GM23248 (cell line): ENCODE data around the gene GRN. TPM values are rescaled to one million over a fixed set of nuclear protein-coding genes. Genes with fewer than 3 reads are reported as not detected.

Experiments used
- DNase-seq: peaks from one replicate; pipeline ENCODE4 v3.0.0-alpha.2; 2015
- H2AFZ ChIP-seq: fragments of 200-600 bp; sonication (generic); 2 replicates; pipeline ENCODE4 v1.6.1; 2016; ENCODE audit warnings: antibody characterized with exemption
- H3F3A ChIP-seq: fragments of 200-600 bp; sonication (generic); 2 replicates; pipeline ENCODE4 v1.6.1; 2016; ENCODE audit warnings: mild to moderate bottlenecking, antibody characterized with exemption, mixed run types; ENCODE audit not compliant: insufficient read depth
- H3K27ac ChIP-seq: fragments of 200-600 bp; sonication (generic); 2 replicates; pipeline ENCODE4 v1.5.1; 2016; ENCODE audit warnings: mild to moderate bottlenecking
- H3K27me3 ChIP-seq: fragments of 200-600 bp; sonication (generic); replicated peaks from 2 replicates; pipeline ENCODE4 v1.6.1; 2016; ENCODE audit warnings: mild to moderate bottlenecking; ENCODE audit not compliant: insufficient read depth
- H3K36me3 ChIP-seq: fragments of 200-600 bp; sonication (generic); 2 replicates; pipeline ENCODE4 v1.6.1; 2016; ENCODE audit warnings: low read depth, mild to moderate bottlenecking
- H3K4me1 ChIP-seq: fragments of 200-600 bp; sonication (generic); 2 replicates; pipeline ENCODE4 v1.6.1; 2016; ENCODE audit warnings: mild to moderate bottlenecking; ENCODE audit not compliant: insufficient read depth
- H3K4me2 ChIP-seq: fragments of 200-600 bp; sonication (generic); one replicate; pipeline ENCODE4 v1.6.1; 2016; ENCODE audit warnings: mild to moderate bottlenecking; ENCODE audit not compliant: unreplicated experiment
- H3K4me3 ChIP-seq: fragments of 200-600 bp; sonication (generic); 2 replicates; pipeline ENCODE4 v1.5.1; 2016; ENCODE audit warnings: mild to moderate bottlenecking
- H3K79me2 ChIP-seq: fragments of 200-600 bp; sonication (generic); 2 replicates; pipeline ENCODE4 v1.6.1; 2016; ENCODE audit warnings: mild to moderate bottlenecking; ENCODE audit not compliant: insufficient read depth
- H3K9ac ChIP-seq: fragments of 200-600 bp; sonication (generic); 2 replicates; pipeline ENCODE4 v1.6.1; 2016; ENCODE audit warnings: mild to moderate bottlenecking
- H3K9me2 ChIP-seq: fragments of 200-600 bp; sonication (generic); 2 replicates; pipeline ENCODE4 v1.6.1; 2016; ENCODE audit warnings: mixed run types, mild to moderate bottlenecking, moderate library complexity; ENCODE audit not compliant: insufficient read depth
- H3K9me3 ChIP-seq: fragments of 200-600 bp; sonication (generic); one replicate; pipeline ENCODE4 v1.6.1; 2017; ENCODE audit warnings: low read depth
- H4K20me1 ChIP-seq: fragments of 200-600 bp; sonication (generic); 2 replicates; pipeline ENCODE4 v1.6.0; 2016; ENCODE audit not compliant: insufficient read depth
- EZH2 ChIP-seq: fragments of 200-600 bp; sonication (generic); IDR thresholded peaks from 2 replicates; pipeline ENCODE4 v1.6.1; 2018; ENCODE audit warnings: antibody characterized with exemption, mild to moderate bottlenecking; ENCODE audit not compliant: insufficient read depth, poor library complexity, severe bottlenecking
- EZH2phosphoT487 ChIP-seq: fragments of 200-600 bp; sonication (generic); IDR thresholded peaks from 2 replicates; pipeline ENCODE4 v1.6.1; 2018; ENCODE audit warnings: antibody characterized with exemption, moderate library complexity, mild to moderate bottlenecking, low read depth; ENCODE audit not compliant: insufficient read depth
- WGBS, 2 experiments: methylation state at CpG; one replicate each; pipeline ENCODE4 v1.1.6; 2015 to 2017; ENCODE audit warnings: low lambda C conversion rate in 2 of 2, low coverage in 1 of 2; ENCODE audit errors: missing lambda C conversion rate in 2 of 2; 5-methylcytosine and 5-hydroxymethylcytosine counted together
- in situ Hi-C: fragments of 300-500 bp; cut with MboI; formaldehyde crosslinking; loops from 2 replicates; pipeline ENCODE4 v1.15.0; 2020
- polyA plus RNA-seq: library from polyadenylated mRNA; unstranded; fragments of >200 nt; fragmentation: Nextera tagmentation; extraction: Ambion mirVana; gene quantifications from 2 replicates; pipeline ENCODE4 v1.2.1, GENCODE V29; 2016
- total RNA-seq: library from RNA; depleted of rRNA; stranded (reverse); fragments of >200 nt; shearing (Covaris generic); gene quantifications from 2 replicates; pipeline ENCODE4 v1.2.3, GENCODE V29; 2014

The GRN gene
- total and polyA plus RNA-seq, 2 experiments from 2014 or later = 410 to 440 TPM

DNA sequence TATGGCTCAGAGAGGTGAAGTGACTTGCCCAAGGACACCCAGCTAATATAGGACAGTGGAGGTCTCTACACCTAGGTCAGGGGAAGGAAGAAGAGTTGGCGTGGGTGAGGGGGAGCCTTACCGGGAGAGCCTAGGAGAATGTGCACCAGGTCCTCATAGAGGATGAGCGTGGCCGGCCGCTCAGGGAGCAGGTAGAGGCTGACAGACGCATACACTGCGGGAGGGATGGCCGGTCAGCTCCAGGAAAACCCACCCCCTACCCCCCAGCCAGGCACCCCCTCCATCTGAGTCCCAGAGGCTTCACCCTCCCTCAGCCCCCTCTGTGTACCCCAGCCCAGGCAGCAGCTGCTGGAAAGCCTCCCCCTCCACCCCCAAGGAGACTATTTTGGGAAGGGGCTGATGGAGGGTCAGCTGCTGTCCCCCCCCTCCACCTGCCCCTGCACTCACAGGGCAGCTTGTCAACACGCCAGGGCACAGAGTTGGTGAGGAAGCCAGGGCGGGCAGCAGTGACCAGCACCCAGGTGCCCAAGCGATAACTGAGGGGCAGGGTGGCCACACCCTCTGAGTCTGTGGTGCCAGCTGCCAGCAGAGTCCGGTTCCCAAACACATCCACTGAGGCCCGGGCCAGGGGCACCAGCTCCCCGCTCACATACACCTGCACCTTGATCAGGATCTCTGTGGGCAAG, 14.5 kb downstream of the GRN start:
- Histone ChIP-seq H3K9me3 (no peaks in the 10 kb centered on the region), H3F3A (0 out of 2 replicates have a peak, but pooled peaks cover 5% of the 10 kb centered on the region), H3K27ac (no peak overlapping the region), H3K4me3 (no peak overlapping the region), H3K4me1 (peaks cover 9% of the 10 kb centered on the region; the same call in 1 of the 2 replicates), H4K20me1 (no peaks in the 10 kb centered on the region), H3K79me2 (no peaks in the 10 kb centered on the region), H2AFZ (no peak overlapping the region), H3K36me3 (no peaks in the 10 kb centered on the region), H3K9ac (no peak overlapping the region), H3K4me2 (no peak overlapping the region), H3K9me2 (no peaks in the 10 kb centered on the region), H3K27me3 (no peaks in the 10 kb centered on the region)
- WGBS, 2 experiments = 65 to 68% methylated on average over 13 to 14 of the region's 14 CpGs
- in situ Hi-C loops = no loop called here
- TF ChIP-seq EZH2 (no peak), EZH2phosphoT487 (no peak)
- no peak for DNase-seq

GRCh38 chr17:44360144-44360533, 15.0 kb downstream of the GRN start:
- H3K79me2 ChIP-seq = no peaks in the 10 kb centered on the region
- no peaks in the 10 kb centered on the region for H3K9me3 ChIP-seq
- 0 out of 2 replicates have a peak, but pooled peaks cover 5% of the 10 kb centered on the region for H3F3A ChIP-seq
- no peak overlapping the region for H3K4me2 ChIP-seq
- no peak overlapping the region for H3K4me3 ChIP-seq
- in situ Hi-C loops = no loop called here
- WGBS, 2 experiments = 11 to 14% methylated on average over 6 of the region's 6 CpGs
- no peak overlapping the region for H2AFZ ChIP-seq
- peak; percentile 22 for DNase-seq
- H3K9me2 ChIP-seq = no peaks in the 10 kb centered on the region
- no peak overlapping the region for H3K27ac ChIP-seq
- H4K20me1 ChIP-seq = no peaks in the 10 kb centered on the region
- H3K36me3 ChIP-seq = no peaks in the 10 kb centered on the region
- TF ChIP-seq EZH2 (no peak), EZH2phosphoT487 (no peak)
- no peak overlapping the region for H3K9ac ChIP-seq
- no peaks in the 10 kb centered on the region for H3K27me3 ChIP-seq
- peaks cover 9% of the 10 kb centered on the region; the same call in 1 of the 2 replicates for H3K4me1 ChIP-seq

DNA sequence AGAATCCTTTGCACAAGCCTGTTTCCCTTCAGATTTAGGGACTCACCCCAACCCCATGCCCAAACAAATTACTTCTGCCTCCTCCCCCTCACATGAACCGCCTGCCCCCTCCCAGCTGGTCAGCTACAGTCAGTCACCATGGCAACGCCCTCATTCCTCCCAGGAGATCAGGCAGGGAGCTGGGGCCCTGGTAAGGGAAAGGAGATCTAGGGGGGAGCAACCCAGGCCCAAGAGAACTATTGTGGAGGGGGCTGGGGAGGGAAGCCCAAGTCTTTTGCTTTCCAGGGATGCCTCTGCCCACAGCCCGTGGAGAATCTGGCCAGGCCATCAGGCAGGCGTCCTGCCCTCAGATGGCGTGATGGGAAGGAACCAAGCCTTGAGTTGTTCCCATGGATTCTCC, 15.7 kb downstream of the GRN start:
- Histone ChIP-seq H3K4me3 (no peak overlapping the region), H3K79me2 (no peaks in the 10 kb centered on the region), H3K4me2 (no peak overlapping the region), H3K4me1 (peaks cover 9% of the 10 kb centered on the region; the same call in 1 of the 2 replicates), H3K9me3 (no peaks in the 10 kb centered on the region), H3F3A (0 out of 2 replicates have a peak, but pooled peaks cover 5% of the 10 kb centered on the region), H3K27ac (no peak overlapping the region), H3K27me3 (peaks cover 2% of the 10 kb centered on the region; the same call in 1 of the 2 replicates), H3K9me2 (no peaks in the 10 kb centered on the region), H3K9ac (no peak overlapping the region), H4K20me1 (no peaks in the 10 kb centered on the region), H2AFZ (no peak overlapping the region), H3K36me3 (no peaks in the 10 kb centered on the region)
- in situ Hi-C loops = no loop called here
- TF ChIP-seq EZH2 = no peak
- TF ChIP-seq EZH2phosphoT487 = no peak
- 15 to 17% methylated on average over 5 of the region's 5 CpGs for WGBS, 2 experiments
- peak; percentile 80 for DNase-seq

DNA sequence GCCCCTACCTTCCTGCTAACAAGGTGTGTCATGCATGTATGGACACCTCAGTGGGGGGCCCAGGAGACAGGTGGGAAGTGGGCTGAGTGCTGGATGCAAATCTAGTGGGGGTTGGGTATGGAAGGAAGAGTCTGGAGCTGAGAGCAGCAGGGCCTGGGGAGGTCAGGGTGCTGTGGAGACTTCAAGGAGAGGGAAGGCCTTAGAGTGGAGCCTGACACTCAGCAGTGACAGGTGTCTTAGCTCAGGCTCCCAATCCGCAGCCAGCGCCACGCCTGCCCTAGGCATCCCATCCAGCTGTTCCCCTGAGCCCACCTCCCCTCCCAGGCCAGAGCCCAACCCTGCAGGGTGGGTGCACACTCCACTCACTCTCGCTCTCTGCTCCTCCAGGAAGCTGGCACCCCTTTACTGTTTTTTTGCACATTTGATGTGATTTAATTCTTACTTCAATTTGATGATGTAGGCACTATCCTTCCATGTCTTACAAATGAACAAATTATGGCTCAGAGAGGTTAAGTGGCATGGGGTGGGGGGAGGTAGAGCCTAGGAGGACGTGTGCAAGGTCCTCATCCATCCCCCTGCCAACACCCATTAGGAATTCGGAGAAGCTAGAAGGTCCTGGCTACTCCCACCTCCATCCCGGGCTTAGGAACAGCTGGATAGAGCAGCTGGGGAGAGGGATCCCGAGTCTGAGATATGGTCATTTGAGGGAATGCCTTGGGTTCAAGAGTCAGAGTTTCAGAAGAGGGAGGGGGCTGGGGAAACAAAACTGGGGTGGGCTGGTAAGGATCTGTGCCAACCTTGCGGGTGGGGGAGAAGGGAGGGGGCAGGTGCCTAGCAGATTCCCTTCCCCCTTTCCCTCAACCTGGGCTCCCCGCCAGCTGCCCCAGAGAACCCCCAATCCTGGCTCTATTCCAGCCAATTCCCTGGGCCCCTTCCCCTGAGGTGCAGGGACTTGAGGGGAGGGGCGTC, 16.5 kb downstream of the GRN start:
- no peak overlapping the region for H3K4me2 ChIP-seq
- no peaks in the 10 kb centered on the region for H4K20me1 ChIP-seq
- no peak overlapping the region for H3K9ac ChIP-seq
- TF ChIP-seq EZH2 (no peak), EZH2phosphoT487 (no peak)
- no peak overlapping the region for H3K4me3 ChIP-seq
- peaks cover 9% of the 10 kb centered on the region; the same call in 1 of the 2 replicates for H3K27me3 ChIP-seq
- in situ Hi-C loops = no loop called here
- H3K9me2 ChIP-seq = no peaks in the 10 kb centered on the region
- no peaks in the 10 kb centered on the region for H3K9me3 ChIP-seq
- H3K79me2 ChIP-seq = no peaks in the 10 kb centered on the region
- no peak overlapping the region for H3K27ac ChIP-seq
- H3K36me3 ChIP-seq = no peaks in the 10 kb centered on the region
- peaks cover 9% of the 10 kb centered on the region; the same call in 1 of the 2 replicates for H3K4me1 ChIP-seq
- H2AFZ ChIP-seq = no peak overlapping the region
- 38 to 43% methylated on average over 9 to 11 of the region's 11 CpGs for WGBS, 2 experiments
- H3F3A ChIP-seq = 0 out of 2 replicates have a peak, but pooled peaks cover 5% of the 10 kb centered on the region
- DNase-seq = no peak
